Measurements from ENCODE around the gene NOTO. TPM values are rescaled to one million over a fixed set of nuclear protein-coding genes. Genes with fewer than 3 reads are reported as not detected.

The NOTO gene
- total and polyA plus RNA-seq, 2 experiments from 2014 or later: not detected

DNA sequence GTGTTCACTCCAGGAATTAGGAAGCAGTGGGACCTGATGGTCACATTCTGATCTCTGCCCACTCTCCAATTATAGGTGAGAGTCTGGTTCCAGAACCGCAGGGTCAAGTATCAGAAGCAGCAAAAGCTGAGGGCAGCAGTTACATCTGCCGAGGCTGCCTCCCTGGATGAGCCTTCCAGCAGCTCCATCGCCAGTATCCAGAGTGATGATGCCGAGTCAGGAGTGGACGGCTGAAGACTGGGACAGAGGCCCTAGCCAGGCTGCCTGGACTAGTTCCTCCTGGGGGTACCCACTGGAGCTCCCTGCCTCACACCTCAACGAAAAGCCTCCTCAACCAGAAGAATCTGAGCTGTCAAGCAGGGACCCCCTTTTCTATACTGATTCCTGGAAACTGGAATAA lies 8.3 kb downstream of the NOTO start:
- no peak overlapping the region for H3K4me2 ChIP-seq
- 92% methylated on average over 6 of the region's 6 CpGs for WGBS (ENCODE audit: low lambda C conversion rate, missing lambda C conversion rate)
- H3K27me3 ChIP-seq: peaks cover 3% of the 10 kb centered on the region
- no peak overlapping the region for H2AFZ ChIP-seq
- no peak overlapping the region for H3K27ac ChIP-seq
- H3K4me1 ChIP-seq (ENCODE audit: insufficient read depth): peaks cover 11% of the 10 kb centered on the region
- H3K9me2 ChIP-seq (replicated peaks; ENCODE audit: insufficient read depth): no peaks in the 10 kb centered on the region
- no peaks in the 10 kb centered on the region for H3K9me3 ChIP-seq (ENCODE audit: low read depth)
- H3K79me2 ChIP-seq: peaks cover 11% of the 10 kb centered on the region
- no peaks in the 10 kb centered on the region for H4K20me1 ChIP-seq (ENCODE audit: insufficient read depth, poor library complexity, severe bottlenecking)
- TF ChIP-seq EZH2 (IDR thresholded peaks at IDR 0.05; ENCODE audit: borderline replicate concordance) (no peak), EZH2phosphoT487 (IDR thresholded peaks at IDR 0.05; ENCODE audit: low read depth, severe bottlenecking, unreplicated experiment) (no peak)
- TF ChIP-seq, protein P1, sequence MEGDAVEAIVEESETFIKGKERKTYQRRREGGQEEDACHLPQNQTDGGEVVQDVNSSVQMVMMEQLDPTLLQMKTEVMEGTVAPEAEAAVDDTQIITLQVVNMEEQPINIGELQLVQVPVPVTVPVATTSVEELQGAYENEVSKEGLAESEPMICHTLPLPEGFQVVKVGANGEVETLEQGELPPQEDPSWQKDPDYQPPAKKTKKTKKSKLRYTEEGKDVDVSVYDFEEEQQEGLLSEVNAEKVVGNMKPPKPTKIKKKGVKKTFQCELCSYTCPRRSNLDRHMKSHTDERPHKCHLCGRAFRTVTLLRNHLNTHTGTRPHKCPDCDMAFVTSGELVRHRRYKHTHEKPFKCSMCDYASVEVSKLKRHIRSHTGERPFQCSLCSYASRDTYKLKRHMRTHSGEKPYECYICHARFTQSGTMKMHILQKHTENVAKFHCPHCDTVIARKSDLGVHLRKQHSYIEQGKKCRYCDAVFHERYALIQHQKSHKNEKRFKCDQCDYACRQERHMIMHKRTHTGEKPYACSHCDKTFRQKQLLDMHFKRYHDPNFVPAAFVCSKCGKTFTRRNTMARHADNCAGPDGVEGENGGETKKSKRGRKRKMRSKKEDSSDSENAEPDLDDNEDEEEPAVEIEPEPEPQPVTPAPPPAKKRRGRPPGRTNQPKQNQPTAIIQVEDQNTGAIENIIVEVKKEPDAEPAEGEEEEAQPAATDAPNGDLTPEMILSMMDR (IDR thresholded peaks at IDR 0.05; ENCODE audit: poor library complexity): no peak
- no peak overlapping the region for H3K4me3 ChIP-seq
- H3K36me3 ChIP-seq (replicated peaks; ENCODE audit: insufficient read depth, low read depth): no peaks in the 10 kb centered on the region
- DNase-seq (ENCODE audit: low spot score): no peak

DNA sequence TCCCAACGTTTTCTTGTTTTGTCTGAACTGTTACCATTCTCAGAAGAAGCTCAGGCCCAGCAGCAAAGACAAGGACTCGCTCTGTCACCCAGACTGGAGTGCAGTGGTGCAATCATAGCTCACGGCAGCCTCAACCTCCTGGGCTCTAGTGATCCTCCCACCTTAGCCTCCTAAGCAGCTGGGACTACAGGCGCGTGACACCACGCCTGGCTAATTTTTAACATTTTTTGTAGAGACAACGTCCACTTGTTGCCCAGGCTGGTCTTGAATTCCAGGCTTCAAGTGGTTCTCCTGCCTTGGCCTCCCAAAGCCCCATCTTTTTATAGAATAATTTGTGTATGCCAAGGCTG lies 9.7 kb downstream of the NOTO start:
- TF ChIP-seq EZH2phosphoT487 (IDR thresholded peaks at IDR 0.05; ENCODE audit: low read depth, severe bottlenecking, unreplicated experiment) (no peak), EZH2 (IDR thresholded peaks at IDR 0.05; ENCODE audit: borderline replicate concordance) (no peak)
- TF ChIP-seq, protein P1 (IDR thresholded peaks at IDR 0.05; ENCODE audit: poor library complexity): no peak
- WGBS (ENCODE audit: low lambda C conversion rate, missing lambda C conversion rate): 81% methylated on average over 7 of the region's 7 CpGs
- H3K4me2 ChIP-seq: no peak overlapping the region
- H3K4me1 ChIP-seq (ENCODE audit: insufficient read depth): peaks cover 11% of the 10 kb centered on the region
- H3K36me3 ChIP-seq (replicated peaks; ENCODE audit: insufficient read depth, low read depth): no peaks in the 10 kb centered on the region
- no peaks in the 10 kb centered on the region for H3K27me3 ChIP-seq
- no peak overlapping the region for H2AFZ ChIP-seq
- H3K27ac ChIP-seq: no peak overlapping the region
- H3K9me3 ChIP-seq (ENCODE audit: low read depth): no peaks in the 10 kb centered on the region
- H3K9me2 ChIP-seq (replicated peaks; ENCODE audit: insufficient read depth): no peaks in the 10 kb centered on the region
- no peak for DNase-seq (ENCODE audit: low spot score)
- H3K79me2 ChIP-seq: peaks cover 25% of the 10 kb centered on the region
- no peaks in the 10 kb centered on the region for H4K20me1 ChIP-seq (ENCODE audit: insufficient read depth, poor library complexity, severe bottlenecking)
- H3K4me3 ChIP-seq: no peak overlapping the region

DNA sequence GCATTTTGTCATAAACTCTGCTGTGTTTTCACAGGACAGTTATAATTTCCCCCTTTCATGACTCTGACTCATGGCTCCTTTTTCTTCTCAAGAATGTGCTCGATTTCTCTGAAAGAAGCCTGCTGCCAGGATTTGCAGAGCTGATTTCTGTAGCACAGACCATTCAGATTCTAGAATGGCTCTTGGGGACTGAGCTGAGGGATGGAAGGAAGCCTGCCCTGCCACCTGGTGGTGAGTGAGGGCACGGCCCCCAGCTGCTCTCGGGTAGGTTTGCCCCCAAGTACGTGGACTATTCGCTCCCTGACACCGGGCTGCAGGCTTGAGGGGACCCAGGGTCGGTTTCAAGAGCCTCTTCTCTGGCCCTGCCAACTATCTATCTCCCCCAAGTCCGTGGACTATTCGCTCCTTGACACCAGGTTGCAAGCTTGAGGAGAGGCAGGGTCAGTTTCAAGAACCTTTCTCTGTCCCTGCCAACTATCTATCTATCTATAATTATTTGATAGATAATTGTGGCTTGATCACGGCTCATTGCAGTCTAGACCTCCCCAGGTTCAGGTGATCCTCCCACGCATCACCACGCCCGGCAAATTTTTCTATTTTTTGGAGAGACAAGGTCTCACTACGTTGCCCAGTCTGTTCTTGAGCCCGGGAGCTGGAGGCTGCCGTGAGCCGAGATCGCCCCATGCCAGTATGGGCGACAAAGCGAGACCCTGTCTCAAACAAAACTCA lies 10.2 kb downstream of the NOTO start:
- Histone ChIP-seq H3K4me1 (ENCODE audit: insufficient read depth) (peaks cover 11% of the 10 kb centered on the region), H3K36me3 (replicated peaks; ENCODE audit: insufficient read depth, low read depth) (no peaks in the 10 kb centered on the region), H3K9me3 (ENCODE audit: low read depth) (no peaks in the 10 kb centered on the region), H3K4me2 (peak overlapping the region; percentile 39), H3K9me2 (replicated peaks; ENCODE audit: insufficient read depth) (no peaks in the 10 kb centered on the region), H2AFZ (no peak overlapping the region), H3K27me3 (no peaks in the 10 kb centered on the region), H3K27ac (peak overlapping the region; percentile 90), H4K20me1 (ENCODE audit: insufficient read depth, poor library complexity, severe bottlenecking) (no peaks in the 10 kb centered on the region), H3K79me2 (peaks cover 30% of the 10 kb centered on the region), H3K4me3 (no peak overlapping the region)
- 49% methylated on average over 20 of the region's 20 CpGs for WGBS (ENCODE audit: low lambda C conversion rate, missing lambda C conversion rate)
- TF ChIP-seq, protein P1 (IDR thresholded peaks at IDR 0.05; ENCODE audit: poor library complexity): peak; percentile 81
- TF ChIP-seq EZH2phosphoT487 (IDR thresholded peaks at IDR 0.05; ENCODE audit: low read depth, severe bottlenecking, unreplicated experiment): no peak
- peak; percentile 86 for DNase-seq (ENCODE audit: low spot score)

All from hepatocyte (in vitro differentiated cells).